CD8-positive, alpha-beta memory T cell (primary cell): ENCODE data around the gene MSX1. TPM values are rescaled to one million over a fixed set of nuclear protein-coding genes. Genes with fewer than 3 reads are reported as not detected.
A peak's percentile ranks its signal among the peaks of the same experiment; 100 is the strongest.

ENCODE experiments used
- CTCF ChIA-PET: fragments of 350-600 bp; sonication (Branson Sonifier 250); formaldehyde crosslinking; loops from one replicate; lab custom pipeline; 2021; ENCODE audit warnings: antibody characterized with exemption; lab: Charles Lee
- POLR2A ChIA-PET: fragments of 350-600 bp; sonication (Branson Sonifier 250); formaldehyde crosslinking; loops from one replicate; lab custom pipeline; 2021; ENCODE audit warnings: antibody characterized with exemption; lab: Charles Lee
- DNase-seq, 5 donors: peaks; one replicate each; pipeline versions ENCODE4 v3.0.0 to v3.0.0-alpha.2; 2020 to 2022; ENCODE audit warnings: mixed read lengths in 1 of 5
- H3K27ac ChIP-seq: one replicate; pipeline ENCODE4 v1.7.0; 2013; ENCODE audit warnings: low read depth, mild to moderate bottlenecking, low read length, moderate library complexity
- H3K27me3 ChIP-seq: 2 replicates; pipeline ENCODE4 v1.7.0; 2013; ENCODE audit warnings: low read length, mild to moderate bottlenecking; ENCODE audit not compliant: insufficient read depth, poor library complexity, severe bottlenecking
- H3K36me3 ChIP-seq: 2 replicates; pipeline ENCODE4 v1.7.0; 2013; ENCODE audit warnings: mild to moderate bottlenecking, low read length, moderate library complexity; ENCODE audit not compliant: insufficient read depth
- H3K4me1 ChIP-seq: 2 replicates; pipeline ENCODE4 v1.7.0; 2013; ENCODE audit warnings: mild to moderate bottlenecking, low read length, moderate library complexity; ENCODE audit not compliant: insufficient read depth
- H3K4me3 ChIP-seq: 2 replicates; pipeline ENCODE4 v1.7.0; 2013; ENCODE audit warnings: mild to moderate bottlenecking, low read length
- H3K9me3 ChIP-seq: 2 replicates; pipeline ENCODE4 v1.7.0; 2013; ENCODE audit warnings: mild to moderate bottlenecking, low read length
- H3K27ac Mint-ChIP-seq, 8 donors: one replicate each; pipeline ENCODE4 v1.8.0; 2020 to 2021; ENCODE audit warnings: mixed read lengths in 8 of 8, mild to moderate bottlenecking in 6 of 8, inconsistent platforms in 3 of 8, moderate library complexity in 3 of 8
- H3K27me3 Mint-ChIP-seq, 2 donors: one replicate each; pipeline ENCODE4 v1.8.0; 2020 to 2021; ENCODE audit warnings: mixed read lengths in 2 of 2, mild to moderate bottlenecking in 1 of 2, moderate library complexity in 1 of 2
- H3K36me3 Mint-ChIP-seq, 3 donors: one replicate each; pipeline ENCODE4 v1.8.0; 2020 to 2021; ENCODE audit warnings: mixed read lengths in 3 of 3, inconsistent platforms in 1 of 3, mild to moderate bottlenecking in 1 of 3
- H3K4me1 Mint-ChIP-seq, 3 donors: one replicate each; pipeline ENCODE4 v1.8.0; 2020 to 2021; ENCODE audit warnings: mixed read lengths in 3 of 3, inconsistent platforms in 1 of 3, mild to moderate bottlenecking in 1 of 3
- H3K4me3 Mint-ChIP-seq, 7 donors: one replicate each; pipeline ENCODE4 v1.8.0; 2020 to 2021; ENCODE audit warnings: mixed read lengths in 7 of 7, mild to moderate bottlenecking in 6 of 7, moderate library complexity in 4 of 7, inconsistent platforms in 2 of 7
- H3K9me3 Mint-ChIP-seq, 5 donors: one replicate each; pipeline ENCODE4 v1.8.0; 2020 to 2022; ENCODE audit warnings: mixed read lengths in 5 of 5, mild to moderate bottlenecking in 3 of 5, moderate library complexity in 2 of 5, inconsistent platforms in 1 of 5
- polyA plus RNA-seq: library from polyadenylated mRNA; unstranded; fragments of 300-500 nt; fragmentation: Illumina TruSeq; gene quantifications from one replicate; pipeline ENCODE4 v1.2.3, GENCODE V29; 2021
- total RNA-seq, 2 experiments: library from RNA; stranded (reverse); gene quantifications; one replicate each; pipeline ENCODE4 v1.2.3, GENCODE V29; 2021

Gene MSX1
- total and polyA plus RNA-seq, 3 experiments from 2014 or later, result 0.11 to 0.24 TPM; not detected in 1

GRCh38 chr4:4866866-4867374 is 7.5 kb downstream of the MSX1 start:
- H3K27me3 ChIP-seq, result peaks cover 54% of the 10 kb centered on the region
- H3K27ac Mint-ChIP-seq, result peak overlapping the region in 1 of 8 donors; percentile 47

GRCh38 chr4:4867375-4868039 is 8.0 kb downstream of the MSX1 start:
- ChIA-PET CTCF (no interaction called here), POLR2A (no interaction called here)
- Histone ChIP-seq H3K9me3 (no peaks in the 10 kb centered on the region), H3K36me3 (no peaks in the 10 kb centered on the region), H3K4me3 (no peak overlapping the region), H3K4me1 (no peaks in the 10 kb centered on the region), H3K27me3 (peaks cover 50% of the 10 kb centered on the region), H3K27ac (no peak overlapping the region)
- H3K27ac Mint-ChIP-seq, result no peak overlapping the region
- no peak overlapping the region for H3K4me3 Mint-ChIP-seq
- peaks cover 0 to 5% (median 0%) of the 10 kb centered on the region in 5 donors for H3K9me3 Mint-ChIP-seq
- H3K36me3 Mint-ChIP-seq, result no peaks in the 10 kb centered on the region
- H3K4me1 Mint-ChIP-seq, result peaks cover 5 to 23% (median 21%) of the 10 kb centered on the region in 3 donors
- DNase-seq, result no peak
- peaks cover 68 to 69% of the 10 kb centered on the region in 2 donors for H3K27me3 Mint-ChIP-seq

More at GRCh38 chr4:4866866-4867374, 7.5 kb downstream of the MSX1 start:
- no peaks in the 10 kb centered on the region for H3K9me3 ChIP-seq
- H3K9me3 Mint-ChIP-seq, result peaks cover 0 to 7% (median 0%) of the 10 kb centered on the region in 5 donors
- ChIA-PET CTCF (no interaction called here), POLR2A (no interaction called here)
- peak overlapping the region in 2 of 7 donors; percentile 26 to 59 for H3K4me3 Mint-ChIP-seq
- no peak overlapping the region for H3K27ac ChIP-seq
- DNase-seq, result no peak
- no peaks in the 10 kb centered on the region for H3K36me3 Mint-ChIP-seq
- no peaks in the 10 kb centered on the region for H3K4me1 ChIP-seq
- H3K27me3 Mint-ChIP-seq, result peaks cover 68 to 69% of the 10 kb centered on the region in 2 donors
- H3K4me3 ChIP-seq, result no peak overlapping the region
- peaks cover 5 to 24% (median 23%) of the 10 kb centered on the region in 3 donors for H3K4me1 Mint-ChIP-seq
- H3K36me3 ChIP-seq, result no peaks in the 10 kb centered on the region

GRCh38 chr4:4868040-4868757 is 8.7 kb downstream of the MSX1 start:
- Mint-ChIP-seq H3K4me1 (peaks cover 5 to 23% (median 21%) of the 10 kb centered on the region in 3 donors), H3K27ac (no peak overlapping the region), H3K36me3 (no peaks in the 10 kb centered on the region), H3K27me3 (peaks cover 67% of the 10 kb centered on the region in 2 donors), H3K9me3 (peaks cover 0 to 5% (median 0%) of the 10 kb centered on the region in 5 donors), H3K4me3 (no peak overlapping the region)
- no peak overlapping the region for H3K27ac ChIP-seq
- H3K9me3 ChIP-seq, result no peaks in the 10 kb centered on the region
- ChIA-PET CTCF (no interaction called here), POLR2A (no interaction called here)
- H3K4me3 ChIP-seq, result no peak overlapping the region
- no peaks in the 10 kb centered on the region for H3K36me3 ChIP-seq
- no peaks in the 10 kb centered on the region for H3K4me1 ChIP-seq
- DNase-seq, result no peak
- H3K27me3 ChIP-seq, result peaks cover 46% of the 10 kb centered on the region

- CTCF ChIA-PET, result no interaction called here
- no peaks in the 10 kb centered on the region for H3K4me1 ChIP-seq
- Mint-ChIP-seq H3K27me3 (peaks cover 67 to 70% of the 10 kb centered on the region in 2 donors), H3K27ac (no peak overlapping the region), H3K9me3 (peaks cover 0 to 9% (median 0%) of the 10 kb centered on the region in 5 donors), H3K36me3 (no peaks in the 10 kb centered on the region), H3K4me3 (no peak overlapping the region), H3K4me1 (peaks cover 5 to 23% (median 21%) of the 10 kb centered on the region in 3 donors)
- no peak for DNase-seq
- H3K27me3 ChIP-seq, result peaks cover 49% of the 10 kb centered on the region
- POLR2A ChIA-PET, result no interaction called here
- no peaks in the 10 kb centered on the region for H3K9me3 ChIP-seq
- no peak overlapping the region for H3K27ac ChIP-seq
- H3K4me3 ChIP-seq, result no peak overlapping the region
- no peaks in the 10 kb centered on the region for H3K36me3 ChIP-seq
These were observed 9.6 kb downstream of the MSX1 start for GRCh38 chr4:4868758-4869723.

- no peaks in the 10 kb centered on the region for H3K4me1 ChIP-seq
- no peak overlapping the region for H3K27ac ChIP-seq
- H3K9me3 ChIP-seq, result no peaks in the 10 kb centered on the region
- Mint-ChIP-seq H3K4me3 (no peak overlapping the region), H3K4me1 (peaks cover 5 to 23% (median 21%) of the 10 kb centered on the region in 3 donors), H3K27me3 (peaks cover 67 to 68% of the 10 kb centered on the region in 2 donors), H3K9me3 (peaks cover 0 to 9% (median 0%) of the 10 kb centered on the region in 5 donors), H3K36me3 (no peaks in the 10 kb centered on the region), H3K27ac (peak overlapping the region in 1 of 8 donors; percentile 19)
- peaks cover 49% of the 10 kb centered on the region for H3K27me3 ChIP-seq
- ChIA-PET CTCF (no interaction called here), POLR2A (no interaction called here)
- H3K36me3 ChIP-seq, result no peaks in the 10 kb centered on the region
- H3K4me3 ChIP-seq, result no peak overlapping the region
- no peak for DNase-seq
These were observed 10.5 kb downstream of the MSX1 start for GRCh38 chr4:4869731-4870571.

- Mint-ChIP-seq H3K4me3 (peak overlapping the region in 2 of 7 donors; percentile 15 to 33), H3K9me3 (peaks cover 0 to 7% (median 0%) of the 10 kb centered on the region in 5 donors), H3K27ac (peak overlapping the region in 1 of 8 donors; percentile 54), H3K27me3 (peaks cover 63 to 70% of the 10 kb centered on the region in 2 donors), H3K36me3 (no peaks in the 10 kb centered on the region), H3K4me1 (peaks cover 5 to 21% (median 19%) of the 10 kb centered on the region in 3 donors)
- no peaks in the 10 kb centered on the region for H3K4me1 ChIP-seq
- ChIA-PET POLR2A (no interaction called here), CTCF (no interaction called here)
- no peak overlapping the region for H3K27ac ChIP-seq
- H3K27me3 ChIP-seq, result peaks cover 55% of the 10 kb centered on the region
- no peaks in the 10 kb centered on the region for H3K36me3 ChIP-seq
- DNase-seq, result no peak
- no peaks in the 10 kb centered on the region for H3K9me3 ChIP-seq
- H3K4me3 ChIP-seq, result no peak overlapping the region
These were observed 11.2 kb downstream of the MSX1 start for GRCh38 chr4:4870576-4871241.

- POLR2A ChIA-PET, result no interaction called here
- Mint-ChIP-seq H3K27ac (peak overlapping the region in 1 of 8 donors; percentile 54), H3K4me3 (peak overlapping the region in 2 of 7 donors; percentile 33 to 55)
These were observed 11.7 kb downstream of the MSX1 start for GRCh38 chr4:4871242-4871572.

More at GRCh38 chr4:4871242-4871572, 11.7 kb downstream of the MSX1 start:
- H3K4me3 ChIP-seq, result no peak overlapping the region
- Mint-ChIP-seq H3K27me3 (peaks cover 64 to 70% of the 10 kb centered on the region in 2 donors), H3K4me1 (peaks cover 4 to 19% (median 16%) of the 10 kb centered on the region in 3 donors), H3K36me3 (no peaks in the 10 kb centered on the region), H3K9me3 (peaks cover 0 to 9% (median 0%) of the 10 kb centered on the region in 5 donors)
- CTCF ChIA-PET, result no interaction called here
- no peaks in the 10 kb centered on the region for H3K36me3 ChIP-seq
- H3K27me3 ChIP-seq, result peaks cover 53% of the 10 kb centered on the region
- H3K9me3 ChIP-seq, result no peaks in the 10 kb centered on the region
- H3K4me1 ChIP-seq, result no peaks in the 10 kb centered on the region
- H3K27ac ChIP-seq, result no peak overlapping the region
- no peak for DNase-seq
